K562 (cell line): ENCODE measurements around the gene EMC1. TPM values are rescaled to one million over a fixed set of nuclear protein-coding genes. Genes with fewer than 3 reads are reported as not detected.

Source experiments
- EP300 ChIP-seq: IDR thresholded peaks from 2 replicates; pipeline ENCODE4 v1.6.1; 2012; ENCODE audit warnings: low read length, improper control_type of control experiment
- ETV1 ChIP-seq: fragments of 450-650 bp; conservative IDR thresholded peaks from 2 replicates; pipeline ENCODE4 v1.6.1; 2016; ENCODE audit warnings: missing genetic modification characterization, control low read depth, low read depth, missing compliant biosample characterization
- ETV5 ChIP-seq: sonication (generic); formaldehyde crosslinking; IDR thresholded peaks from 2 replicates; pipeline ENCODE4 v1.4.0; 2020; ENCODE audit warnings: low read depth, mild to moderate bottlenecking, missing genetic modification reagents
- FOXA1 ChIP-seq: fragments of 450-650 bp; IDR thresholded peaks from 2 replicates; pipeline ENCODE4 v1.6.1; 2016; ENCODE audit warnings: mild to moderate bottlenecking, borderline replicate concordance
- HDAC2 ChIP-seq: fragments of 450-650 bp; IDR thresholded peaks from 2 replicates; pipeline ENCODE4 v1.6.1; 2016; ENCODE audit warnings: mild to moderate bottlenecking
- HOXB6 ChIP-seq: fragments of 250-450 bp; sonication (Bioruptor Pico); IDR thresholded peaks from 2 replicates; pipeline ENCODE4 v1.5.1; 2022; ENCODE audit warnings: mild to moderate bottlenecking, borderline replicate concordance
- SMC3 ChIP-seq: conservative IDR thresholded peaks from 2 replicates; pipeline ENCODE4 v1.6.1; 2011; ENCODE audit warnings: low read depth, low read length, improper control_type of control experiment; ENCODE audit not compliant: insufficient read depth
- TCF7 ChIP-seq: sonication (generic); IDR thresholded peaks from 2 replicates; pipeline ENCODE4 v1.6.1; 2016; ENCODE audit warnings: antibody characterized with exemption, borderline replicate concordance
- polyA plus RNA-seq, 8 experiments: library from polyadenylated mRNA; depleted of rRNA in 4 of 8; stranded (reverse) in 5 of 8; unstranded in 3 of 8; fragments of >200 nt; fragmentation: Nextera tagmentation in 2 of 8; fragmentation: Illumina TruSeq in 1 of 8; extraction: Ambion mirVana in 2 of 8; extraction: Trizol in 1 of 8; gene quantifications; 2 replicates each; pipeline versions ENCODE4 v1.2.1 to v1.2.3, GENCODE V29; 2011 to 2014; ENCODE audit warnings: inconsistent platforms in 1 of 8, missing spikeins in 1 of 8
- total RNA-seq, 7 experiments: library from RNA; depleted of rRNA in 6 of 7; stranded (reverse); fragments of >200 nt in 6 of 7; fragmentation: Illumina TruSeq in 2 of 7; extraction: Trizol in 2 of 7; gene quantifications; 2 replicates each; pipeline versions ENCODE4 v1.2.1 to v1.2.3, GENCODE V29; 2011 to 2021; ENCODE audit warnings: low replicate concordance in 1 of 7
- TF ChIP-seq, protein P1 (sequence below): fragments of 450-650 bp; formaldehyde crosslinking; IDR thresholded peaks from 2 replicates; pipeline ENCODE4 v1.4.0; 2020; ENCODE audit warnings: mild to moderate bottlenecking, moderate library complexity
- TF ChIP-seq, protein P2 (sequence below): fragments of 250-450 bp; sonication (Bioruptor Pico); IDR thresholded peaks from 2 replicates; pipeline ENCODE4 v1.4.0; 2020
- TF ChIP-seq, protein P3 (sequence below): fragments of 450-650 bp; IDR thresholded peaks from 2 replicates; pipeline ENCODE4 v1.6.1; 2016; ENCODE audit warnings: antibody characterized with exemption

The EMC1 gene
- total and polyA plus RNA-seq, 9 of the 15 experiments (the other 6 are each of a cell fraction or from before 2014, with no cell fraction given) = 17.8 to 88.2 (median 37.4) TPM

DNA sequence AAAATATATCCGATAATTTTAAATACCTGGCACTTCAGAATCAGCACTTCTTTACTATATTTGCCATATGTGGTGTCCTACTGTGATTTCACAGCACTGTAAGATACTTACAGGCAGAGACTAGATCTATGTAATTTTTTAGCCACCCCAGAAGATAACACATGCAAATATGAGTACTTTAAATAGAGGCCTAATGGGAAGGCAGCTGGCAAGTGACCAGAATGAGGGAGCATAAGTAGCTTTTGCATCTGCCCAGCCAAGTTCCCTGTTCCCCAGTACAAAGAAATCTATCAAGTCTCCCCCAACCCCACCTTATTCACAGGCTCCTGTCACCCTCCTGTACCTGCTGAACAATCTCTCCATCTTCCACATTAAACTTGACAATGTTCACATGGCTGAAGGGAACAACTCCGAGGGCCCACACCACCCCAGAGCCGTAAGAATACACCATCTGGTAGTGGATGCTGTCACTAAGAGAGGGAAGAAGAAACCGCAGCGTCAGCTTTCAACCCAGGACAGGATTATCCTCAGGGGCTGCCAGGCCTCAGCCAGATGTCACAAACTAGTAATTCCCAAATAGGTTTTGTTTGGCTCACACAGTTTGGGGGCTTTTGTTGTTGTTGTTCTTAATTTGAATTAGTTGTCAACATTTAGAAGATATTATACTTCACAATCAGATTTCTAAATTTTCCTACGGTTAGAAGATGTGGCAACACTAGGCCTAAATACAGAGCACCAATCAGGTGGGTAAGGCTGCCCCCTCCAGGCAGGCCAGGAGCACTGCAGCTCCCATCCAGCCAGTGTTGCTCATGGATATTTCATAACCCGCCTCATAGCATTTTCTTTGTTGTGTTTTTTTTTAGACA is 10.4 kb downstream of the EMC1 start (continued):
- TF ChIP-seq TCF7 (no peak), FOXA1 (no peak), ETV5 (CRISPR knock-in tag) (0 out of 2 replicates have a peak, but pooled peaks have one; percentile 45), SMC3 (peak; percentile 54; the same call in 1 of the 2 replicates), EP300 (no peak), HDAC2 (no peak), ETV1 (tag) (no peak), HOXB6 (CRISPR knock-in tag) (no peak)
- TF ChIP-seq, protein P1, sequence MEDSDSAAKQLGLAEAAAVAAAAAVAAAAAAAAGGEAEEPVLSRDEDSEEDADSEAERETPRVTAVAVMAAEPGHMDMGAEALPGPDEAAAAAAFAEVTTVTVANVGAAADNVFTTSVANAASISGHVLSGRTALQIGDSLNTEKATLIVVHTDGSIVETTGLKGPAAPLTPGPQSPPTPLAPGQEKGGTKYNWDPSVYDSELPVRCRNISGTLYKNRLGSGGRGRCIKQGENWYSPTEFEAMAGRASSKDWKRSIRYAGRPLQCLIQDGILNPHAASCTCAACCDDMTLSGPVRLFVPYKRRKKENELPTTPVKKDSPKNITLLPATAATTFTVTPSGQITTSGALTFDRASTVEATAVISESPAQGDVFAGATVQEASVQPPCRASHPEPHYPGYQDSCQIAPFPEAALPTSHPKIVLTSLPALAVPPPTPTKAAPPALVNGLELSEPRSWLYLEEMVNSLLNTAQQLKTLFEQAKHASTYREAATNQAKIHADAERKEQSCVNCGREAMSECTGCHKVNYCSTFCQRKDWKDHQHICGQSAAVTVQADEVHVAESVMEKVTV (CRISPR knock-in tag) = peak; percentile 72
- TF ChIP-seq, protein P2, sequence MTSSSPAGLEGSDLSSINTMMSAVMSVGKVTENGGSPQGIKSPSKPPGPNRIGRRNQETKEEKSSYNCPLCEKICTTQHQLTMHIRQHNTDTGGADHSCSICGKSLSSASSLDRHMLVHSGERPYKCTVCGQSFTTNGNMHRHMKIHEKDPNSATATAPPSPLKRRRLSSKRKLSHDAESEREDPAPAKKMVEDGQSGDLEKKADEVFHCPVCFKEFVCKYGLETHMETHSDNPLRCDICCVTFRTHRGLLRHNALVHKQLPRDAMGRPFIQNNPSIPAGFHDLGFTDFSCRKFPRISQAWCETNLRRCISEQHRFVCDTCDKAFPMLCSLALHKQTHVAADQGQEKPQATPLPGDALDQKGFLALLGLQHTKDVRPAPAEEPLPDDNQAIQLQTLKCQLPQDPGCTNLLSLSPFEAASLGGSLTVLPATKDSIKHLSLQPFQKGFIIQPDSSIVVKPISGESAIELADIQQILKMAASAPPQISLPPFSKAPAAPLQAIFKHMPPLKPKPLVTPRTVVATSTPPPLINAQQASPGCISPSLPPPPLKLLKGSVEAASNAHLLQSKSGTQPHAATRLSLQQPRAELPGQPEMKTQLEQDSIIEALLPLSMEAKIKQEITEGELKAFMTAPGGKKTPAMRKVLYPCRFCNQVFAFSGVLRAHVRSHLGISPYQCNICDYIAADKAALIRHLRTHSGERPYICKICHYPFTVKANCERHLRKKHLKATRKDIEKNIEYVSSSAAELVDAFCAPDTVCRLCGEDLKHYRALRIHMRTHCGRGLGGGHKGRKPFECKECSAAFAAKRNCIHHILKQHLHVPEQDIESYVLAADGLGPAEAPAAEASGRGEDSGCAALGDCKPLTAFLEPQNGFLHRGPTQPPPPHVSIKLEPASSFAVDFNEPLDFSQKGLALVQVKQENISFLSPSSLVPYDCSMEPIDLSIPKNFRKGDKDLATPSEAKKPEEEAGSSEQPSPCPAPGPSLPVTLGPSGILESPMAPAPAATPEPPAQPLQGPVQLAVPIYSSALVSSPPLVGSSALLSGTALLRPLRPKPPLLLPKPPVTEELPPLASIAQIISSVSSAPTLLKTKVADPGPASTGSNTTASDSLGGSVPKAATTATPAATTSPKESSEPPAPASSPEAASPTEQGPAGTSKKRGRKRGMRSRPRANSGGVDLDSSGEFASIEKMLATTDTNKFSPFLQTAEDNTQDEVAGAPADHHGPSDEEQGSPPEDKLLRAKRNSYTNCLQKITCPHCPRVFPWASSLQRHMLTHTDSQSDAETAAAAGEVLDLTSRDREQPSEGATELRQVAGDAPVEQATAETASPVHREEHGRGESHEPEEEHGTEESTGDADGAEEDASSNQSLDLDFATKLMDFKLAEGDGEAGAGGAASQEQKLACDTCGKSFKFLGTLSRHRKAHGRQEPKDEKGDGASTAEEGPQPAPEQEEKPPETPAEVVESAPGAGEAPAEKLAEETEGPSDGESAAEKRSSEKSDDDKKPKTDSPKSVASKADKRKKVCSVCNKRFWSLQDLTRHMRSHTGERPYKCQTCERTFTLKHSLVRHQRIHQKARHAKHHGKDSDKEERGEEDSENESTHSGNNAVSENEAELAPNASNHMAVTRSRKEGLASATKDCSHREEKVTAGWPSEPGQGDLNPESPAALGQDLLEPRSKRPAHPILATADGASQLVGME (CRISPR knock-in tag) = no peak
- TF ChIP-seq, protein P3, sequence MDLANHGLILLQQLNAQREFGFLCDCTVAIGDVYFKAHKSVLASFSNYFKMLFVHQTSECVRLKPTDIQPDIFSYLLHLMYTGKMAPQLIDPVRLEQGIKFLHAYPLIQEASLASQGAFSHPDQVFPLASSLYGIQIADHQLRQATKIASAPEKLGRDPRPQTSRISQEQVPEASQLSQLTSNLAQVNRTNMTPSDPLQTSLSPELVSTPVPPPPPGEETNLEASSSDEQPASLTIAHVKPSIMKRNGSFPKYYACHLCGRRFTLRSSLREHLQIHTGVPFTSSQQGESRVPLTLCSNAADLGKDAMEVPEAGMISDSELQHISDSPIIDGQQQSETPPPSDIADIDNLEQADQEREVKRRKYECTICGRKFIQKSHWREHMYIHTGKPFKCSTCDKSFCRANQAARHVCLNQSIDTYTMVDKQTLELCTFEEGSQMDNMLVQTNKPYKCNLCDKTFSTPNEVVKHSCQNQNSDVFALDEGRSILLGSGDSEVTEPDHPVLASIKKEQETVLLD = no peak
